Nephron progenitor cell (in vitro differentiated cells): ENCODE results near the gene TM9SF2.
"Not testable (repeated sequence)": the region's sequence is repeated elsewhere in the genome, so short reads cannot be mapped to it uniquely, and the experiment has no call there.

Experiments used
- DNase-seq: peaks from one replicate; pipeline ENCODE4 v3.0.0; 2021
- H3K27ac Mint-ChIP-seq: 2 replicates; pipeline ENCODE4 v1.8.0; 2021; ENCODE audit warnings: mild to moderate bottlenecking, moderate library complexity, mixed read lengths
- H3K27me3 Mint-ChIP-seq: 2 replicates; pipeline ENCODE4 v1.8.0; 2021; ENCODE audit warnings: mild to moderate bottlenecking, low read depth, mixed read lengths; ENCODE audit not compliant: poor library complexity
- H3K36me3 Mint-ChIP-seq: 2 replicates; pipeline ENCODE4 v1.8.0; 2021; ENCODE audit warnings: low read depth, mixed read lengths
- H3K4me1 Mint-ChIP-seq: 2 replicates; pipeline ENCODE4 v1.8.0; 2021; ENCODE audit warnings: mixed read lengths
- H3K4me3 Mint-ChIP-seq: 2 replicates; pipeline ENCODE4 v1.8.0; 2021; ENCODE audit warnings: mild to moderate bottlenecking, moderate library complexity, mixed read lengths
- H3K9me3 Mint-ChIP-seq: 2 replicates; pipeline ENCODE4 v1.8.0; 2021; ENCODE audit warnings: mild to moderate bottlenecking, moderate library complexity, mixed read lengths
- TF ChIP-seq, protein P1 (sequence below): fragments of 200-600 bp; sonication (generic); IDR thresholded peaks from 2 replicates; pipeline ENCODE4 v1.5.0; 2021; ENCODE audit warnings: antibody characterized with exemption

TM9SF2 gene, protein sequence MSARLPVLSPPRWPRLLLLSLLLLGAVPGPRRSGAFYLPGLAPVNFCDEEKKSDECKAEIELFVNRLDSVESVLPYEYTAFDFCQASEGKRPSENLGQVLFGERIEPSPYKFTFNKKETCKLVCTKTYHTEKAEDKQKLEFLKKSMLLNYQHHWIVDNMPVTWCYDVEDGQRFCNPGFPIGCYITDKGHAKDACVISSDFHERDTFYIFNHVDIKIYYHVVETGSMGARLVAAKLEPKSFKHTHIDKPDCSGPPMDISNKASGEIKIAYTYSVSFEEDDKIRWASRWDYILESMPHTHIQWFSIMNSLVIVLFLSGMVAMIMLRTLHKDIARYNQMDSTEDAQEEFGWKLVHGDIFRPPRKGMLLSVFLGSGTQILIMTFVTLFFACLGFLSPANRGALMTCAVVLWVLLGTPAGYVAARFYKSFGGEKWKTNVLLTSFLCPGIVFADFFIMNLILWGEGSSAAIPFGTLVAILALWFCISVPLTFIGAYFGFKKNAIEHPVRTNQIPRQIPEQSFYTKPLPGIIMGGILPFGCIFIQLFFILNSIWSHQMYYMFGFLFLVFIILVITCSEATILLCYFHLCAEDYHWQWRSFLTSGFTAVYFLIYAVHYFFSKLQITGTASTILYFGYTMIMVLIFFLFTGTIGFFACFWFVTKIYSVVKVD

GRCh38 chr13:99501184-99501847 is at the start of gene TM9SF2:
Gene TM9SF2, plus strand, starts transcription at chr13:99501472. Its CDS starts 135 bp downstream, at chr13:99501607.
- peaks cover 23% of the 10 kb centered on the region for H3K36me3 Mint-ChIP-seq

DNA sequence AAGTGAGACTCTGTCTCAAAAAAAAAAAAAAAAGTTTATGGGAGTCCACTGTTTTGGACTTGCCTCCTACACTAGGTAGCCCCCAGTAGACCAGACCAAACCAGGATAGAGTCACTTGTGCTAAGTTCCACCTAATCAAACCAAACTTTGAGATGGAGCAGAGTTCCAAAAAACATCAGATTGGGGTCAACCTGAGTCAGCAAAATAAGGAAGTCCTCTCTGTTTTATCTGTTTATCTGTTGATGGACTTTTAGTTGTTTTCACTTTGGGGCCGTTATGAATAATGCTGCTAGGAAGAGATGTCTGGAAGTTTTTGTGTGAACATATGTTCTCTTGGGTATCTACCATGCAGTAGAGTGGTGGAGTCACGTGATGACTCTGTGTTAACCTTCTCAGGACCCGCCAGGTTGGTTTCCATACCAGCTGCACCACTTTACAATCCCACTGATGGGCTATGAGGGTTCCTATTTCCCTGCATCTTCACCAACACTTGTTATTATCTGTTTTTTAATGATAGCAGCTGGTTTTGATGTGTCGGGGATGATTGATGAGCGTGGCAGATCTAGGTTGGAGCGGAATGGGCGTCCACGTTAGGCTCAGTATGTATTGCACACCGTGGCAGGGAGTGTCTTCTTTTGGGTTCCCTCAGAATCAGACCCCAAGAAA is 46.6 kb upstream of the TM9SF2 start:
- no peak overlapping the region for H3K27ac Mint-ChIP-seq
- no peak overlapping the region for H3K4me3 Mint-ChIP-seq
- peaks cover 9% of the 10 kb centered on the region for H3K4me1 Mint-ChIP-seq
- H3K36me3 Mint-ChIP-seq, result peaks cover 10% of the 10 kb centered on the region
- H3K27me3 Mint-ChIP-seq, result no peaks in the 10 kb centered on the region
- no peak for DNase-seq
- peaks cover 19% of the 10 kb centered on the region for H3K9me3 Mint-ChIP-seq
- TF ChIP-seq, protein P1, sequence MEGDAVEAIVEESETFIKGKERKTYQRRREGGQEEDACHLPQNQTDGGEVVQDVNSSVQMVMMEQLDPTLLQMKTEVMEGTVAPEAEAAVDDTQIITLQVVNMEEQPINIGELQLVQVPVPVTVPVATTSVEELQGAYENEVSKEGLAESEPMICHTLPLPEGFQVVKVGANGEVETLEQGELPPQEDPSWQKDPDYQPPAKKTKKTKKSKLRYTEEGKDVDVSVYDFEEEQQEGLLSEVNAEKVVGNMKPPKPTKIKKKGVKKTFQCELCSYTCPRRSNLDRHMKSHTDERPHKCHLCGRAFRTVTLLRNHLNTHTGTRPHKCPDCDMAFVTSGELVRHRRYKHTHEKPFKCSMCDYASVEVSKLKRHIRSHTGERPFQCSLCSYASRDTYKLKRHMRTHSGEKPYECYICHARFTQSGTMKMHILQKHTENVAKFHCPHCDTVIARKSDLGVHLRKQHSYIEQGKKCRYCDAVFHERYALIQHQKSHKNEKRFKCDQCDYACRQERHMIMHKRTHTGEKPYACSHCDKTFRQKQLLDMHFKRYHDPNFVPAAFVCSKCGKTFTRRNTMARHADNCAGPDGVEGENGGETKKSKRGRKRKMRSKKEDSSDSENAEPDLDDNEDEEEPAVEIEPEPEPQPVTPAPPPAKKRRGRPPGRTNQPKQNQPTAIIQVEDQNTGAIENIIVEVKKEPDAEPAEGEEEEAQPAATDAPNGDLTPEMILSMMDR, result no peak

More at GRCh38 chr13:99501184-99501847, at the start of gene TM9SF2:
- Mint-ChIP-seq H3K9me3 (peaks cover 27% of the 10 kb centered on the region), H3K27me3 (peaks cover 4% of the 10 kb centered on the region), H3K4me3 (peak within 1 kb of the TSS; percentile 100), H3K4me1 (peaks cover 49% of the 10 kb centered on the region), H3K27ac (peak within 1 kb of the TSS; percentile 99)
- TF ChIP-seq, protein P1, result no peak
- peak; percentile 100 for DNase-seq

DNA sequence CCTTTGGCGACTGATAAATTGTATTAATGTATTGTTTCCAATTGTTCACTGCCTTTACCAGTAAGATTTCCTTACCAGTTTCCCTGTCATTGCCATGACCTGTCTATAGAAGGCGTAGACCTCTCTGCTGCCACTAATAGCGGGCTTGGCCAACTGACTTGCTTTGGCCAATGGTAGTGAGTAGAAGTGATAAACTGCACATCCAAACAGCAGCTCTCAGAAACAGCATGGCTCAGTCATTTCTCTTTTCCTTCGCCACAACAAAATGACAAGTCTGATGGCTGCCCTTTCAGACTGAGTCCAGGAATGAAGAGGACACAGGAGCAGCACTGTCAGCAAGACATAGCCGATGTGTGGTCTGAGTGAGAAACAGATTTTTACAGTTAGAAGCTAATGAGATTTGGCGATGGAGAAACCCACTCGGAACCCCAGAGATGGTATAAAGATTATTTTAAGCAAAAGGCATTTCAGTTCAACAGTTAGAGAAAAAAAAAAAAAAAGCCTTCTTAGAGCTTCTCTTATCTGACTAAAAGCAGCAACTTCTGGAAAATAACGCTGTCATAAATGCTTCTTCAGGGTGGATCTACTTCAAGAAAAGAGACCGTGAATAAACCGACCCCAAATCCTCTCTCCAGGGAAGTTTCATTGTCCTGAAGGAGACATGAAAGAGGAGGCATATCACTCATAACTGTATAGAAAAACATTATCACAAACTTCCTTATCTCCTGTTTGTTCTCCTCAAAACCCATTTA is 42.0 kb upstream of the TM9SF2 start:
- Mint-ChIP-seq H3K4me3 (no peak overlapping the region), H3K36me3 (peaks cover 4% of the 10 kb centered on the region), H3K4me1 (peaks cover under 1% of the 10 kb centered on the region), H3K27ac (no peak overlapping the region), H3K9me3 (peaks cover 9% of the 10 kb centered on the region), H3K27me3 (no peaks in the 10 kb centered on the region)
- no peak for DNase-seq
- TF ChIP-seq, protein P1, result no peak

DNA sequence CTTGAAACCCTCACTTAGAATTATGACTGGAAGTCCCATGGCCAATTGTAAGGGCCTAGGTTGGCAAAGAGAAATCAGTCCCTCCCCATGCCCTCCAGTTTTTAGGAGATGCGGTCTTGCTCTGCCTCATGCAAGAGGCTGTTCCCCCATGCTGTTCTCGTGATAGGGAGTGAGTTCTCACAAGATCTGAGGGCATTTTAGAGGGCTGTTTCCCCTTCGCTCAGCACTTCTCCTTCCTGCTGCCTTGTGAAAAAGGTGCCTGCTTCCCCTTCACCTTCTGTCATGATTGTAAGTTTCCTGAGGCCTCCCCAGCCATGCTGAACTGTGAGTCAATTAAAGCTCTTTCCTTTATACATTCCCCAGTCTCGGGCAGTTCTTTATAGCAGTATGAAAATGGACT is 40.5 kb upstream of the TM9SF2 start:
- DNase-seq, H3K9me3 Mint-ChIP-seq, H3K27me3 Mint-ChIP-seq, H3K36me3 Mint-ChIP-seq, H3K4me3 Mint-ChIP-seq: not testable (repeated sequence)
- Mint-ChIP-seq H3K4me1 (peaks cover 13% of the 10 kb centered on the region), H3K27ac (peak overlapping the region; percentile 64)

- Mint-ChIP-seq H3K4me3 (no peak overlapping the region), H3K27ac (no peak overlapping the region), H3K36me3 (no peaks in the 10 kb centered on the region), H3K9me3 (peaks cover 4% of the 10 kb centered on the region), H3K4me1 (peaks cover 26% of the 10 kb centered on the region), H3K27me3 (no peaks in the 10 kb centered on the region)
- no peak for DNase-seq
- TF ChIP-seq, protein P1, result no peak
Measured at GRCh38 chr13:99463646-99464397, 37.5 kb upstream of the TM9SF2 start.
